Mesendoderm (in vitro differentiated cells): ENCODE measurements around the gene TYROBP.

Experiments used
- DNase-seq: peaks from one replicate; pipeline ENCODE4 v3.0.0; 2013
- H2AK5ac ChIP-seq: 2 replicates; pipeline ENCODE4 v1.6.1; 2013; ENCODE audit warnings: low read length, inconsistent platforms
- H2BK120ac ChIP-seq: 2 replicates; pipeline ENCODE4 v1.6.1; 2013; ENCODE audit warnings: low read depth, mild to moderate bottlenecking, low read length, moderate library complexity, mixed read lengths
- H2BK15ac ChIP-seq: replicated peaks from 2 replicates; pipeline ENCODE4 v1.6.1; 2013; ENCODE audit warnings: low read depth, mild to moderate bottlenecking, moderate library complexity
- H2BK5ac ChIP-seq: 2 replicates; pipeline ENCODE4 v1.6.1; 2013; ENCODE audit warnings: low read length, inconsistent platforms
- H3K18ac ChIP-seq: 2 replicates; pipeline ENCODE4 v1.6.1; 2013; ENCODE audit warnings: mild to moderate bottlenecking, low read length, mixed read lengths
- H3K23ac ChIP-seq: one replicate; pipeline ENCODE4 v1.6.1; 2013; ENCODE audit warnings: low read length
- H3K27ac ChIP-seq: 2 replicates; pipeline ENCODE4 v1.5.1; 2013; ENCODE audit warnings: low read depth, mild to moderate bottlenecking, inconsistent platforms, low read length, moderate library complexity
- H3K27me3 ChIP-seq: 2 replicates; pipeline ENCODE4 v1.6.1; 2013; ENCODE audit warnings: low read length, control low read depth, mild to moderate bottlenecking, inconsistent platforms; ENCODE audit not compliant: insufficient read depth, poor library complexity
- H3K36me3 ChIP-seq: 2 replicates; pipeline ENCODE4 v1.6.1; 2013; ENCODE audit warnings: low read length, inconsistent platforms; ENCODE audit not compliant: control insufficient read depth, insufficient read depth
- H3K4ac ChIP-seq: one replicate; pipeline ENCODE4 v1.6.1; 2013; ENCODE audit warnings: low read depth, mild to moderate bottlenecking, low read length, moderate library complexity
- H3K4me1 ChIP-seq: 2 replicates; pipeline ENCODE4 v1.6.1; 2013; ENCODE audit warnings: low read depth, low read length, inconsistent platforms; ENCODE audit not compliant: control insufficient read depth
- H3K4me2 ChIP-seq: 2 replicates; pipeline ENCODE4 v1.6.1; 2013; ENCODE audit warnings: low read length
- H3K4me3 ChIP-seq: 2 replicates; pipeline ENCODE4 v1.5.1; 2013; ENCODE audit warnings: mild to moderate bottlenecking, low read length
- H3K56ac ChIP-seq: one replicate; pipeline ENCODE4 v1.6.1; 2013; ENCODE audit warnings: low read length
- H3K79me1 ChIP-seq: 2 replicates; pipeline ENCODE4 v1.6.1; 2013; ENCODE audit warnings: low read length, inconsistent platforms
- H3K79me2 ChIP-seq: 2 replicates; pipeline ENCODE4 v1.6.1; 2013; ENCODE audit warnings: mild to moderate bottlenecking, low read length; ENCODE audit not compliant: control insufficient read depth, insufficient read depth
- H3K9ac ChIP-seq: 2 replicates; pipeline ENCODE4 v1.6.1; 2013; ENCODE audit warnings: low read length, inconsistent platforms
- H4K5ac ChIP-seq: one replicate; pipeline ENCODE4 v1.6.1; 2013; ENCODE audit warnings: low read length
- H4K8ac ChIP-seq: one replicate; pipeline ENCODE4 v1.6.1; 2013; ENCODE audit warnings: low read depth, mild to moderate bottlenecking, control low read depth, low read length, moderate library complexity
- WGBS: extraction: QIAGEN DNeasy Blood & Tissue Kit; methylation state at CpG from one replicate; pipeline ENCODE4 v1.1.7; 2013; ENCODE audit warnings: low lambda C conversion rate, missing lambda C conversion rate; ENCODE audit not compliant: insufficient coverage; ENCODE audit errors: extremely low coverage; 5-methylcytosine and 5-hydroxymethylcytosine counted together

TYROBP gene

GRCh38 chr19:35901055-35901644 is 6.9 kb downstream of the TYROBP start:
- Histone ChIP-seq H4K8ac (no peak overlapping the region), H3K79me2 (peaks cover 2% of the 10 kb centered on the region), H3K23ac (no peak overlapping the region), H3K4me1 (peaks cover 7% of the 10 kb centered on the region), H3K27me3 (no peaks in the 10 kb centered on the region), H3K79me1 (peaks cover 6% of the 10 kb centered on the region), H3K27ac (no peak overlapping the region), H2BK15ac (no peak overlapping the region), H3K36me3 (peaks cover 3% of the 10 kb centered on the region), H3K9ac (peak overlapping the region; percentile 44), H3K4me2 (no peak overlapping the region), H3K4me3 (no peak overlapping the region), H4K5ac (no peak overlapping the region), H3K4ac (no peak overlapping the region), H2BK5ac (no peak overlapping the region), H3K18ac (no peak overlapping the region), H2AK5ac (no peak overlapping the region), H2BK120ac (no peak overlapping the region), H3K56ac (peak overlapping the region; percentile 74)
- DNase-seq = no peak
- WGBS = no CpG with 5 or more reads among the region's 2 CpGs

DNA sequence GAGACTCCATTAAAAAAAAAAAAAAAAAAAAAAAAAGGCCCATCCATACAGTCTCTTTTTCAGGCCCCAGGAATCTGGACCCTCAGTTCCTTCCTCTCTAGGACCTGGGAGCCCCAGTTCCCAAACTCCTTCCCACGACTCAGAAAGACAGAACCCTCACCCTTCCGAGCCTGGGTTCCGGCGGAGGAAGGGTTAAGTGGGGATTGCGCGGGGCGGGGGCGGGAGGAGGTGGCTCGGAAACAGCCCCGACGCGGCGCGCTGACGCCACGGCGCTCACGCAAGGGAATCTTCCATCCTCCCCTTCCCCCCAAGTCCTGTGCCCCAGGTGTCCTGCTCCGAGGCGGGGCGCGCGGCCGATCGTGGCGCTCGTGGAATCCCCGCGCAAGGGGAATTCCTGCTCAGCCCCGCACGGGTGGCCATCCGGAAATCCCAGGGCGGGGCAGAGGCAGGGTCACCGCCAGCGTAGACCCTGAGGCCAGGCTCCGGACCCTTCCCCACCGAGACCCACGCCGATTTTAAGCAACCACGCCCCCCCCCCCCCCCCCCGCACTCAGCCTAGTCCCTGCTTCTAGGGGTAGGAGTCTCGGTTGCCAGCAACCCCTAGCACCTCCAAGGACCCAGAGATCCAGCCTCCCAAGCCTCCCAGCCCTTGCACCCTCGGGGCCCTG is 8.4 kb downstream of the TYROBP start:
- Histone ChIP-seq H3K27ac (peak overlapping the region; percentile 58), H3K4me3 (peak overlapping the region; percentile 62), H3K23ac (no peak overlapping the region), H4K5ac (no peak overlapping the region), H2BK120ac (no peak overlapping the region), H2AK5ac (no peak overlapping the region), H3K4ac (peak overlapping the region; percentile 73), H2BK15ac (no peak overlapping the region), H3K4me1 (peaks cover 7% of the 10 kb centered on the region), H3K4me2 (peak overlapping the region; percentile 70), H3K9ac (peak overlapping the region; percentile 92), H4K8ac (no peak overlapping the region), H2BK5ac (peak overlapping the region; percentile 54), H3K27me3 (no peaks in the 10 kb centered on the region), H3K56ac (peak overlapping the region; percentile 90), H3K36me3 (peaks cover 6% of the 10 kb centered on the region), H3K79me2 (peaks cover 2% of the 10 kb centered on the region), H3K18ac (peak overlapping the region; percentile 55), H3K79me1 (peaks cover 6% of the 10 kb centered on the region)
- WGBS = no CpG with 5 or more reads among the region's 43 CpGs
- DNase-seq = peak; percentile 79

GRCh38 chr19:35898499-35898809 is 9.6 kb downstream of the TYROBP start:
- H3K36me3 ChIP-seq = peaks cover 8% of the 10 kb centered on the region
- no peak overlapping the region for H2BK5ac ChIP-seq
- H3K27me3 ChIP-seq = no peaks in the 10 kb centered on the region
- no peak overlapping the region for H2AK5ac ChIP-seq
- H2BK120ac ChIP-seq = no peak overlapping the region
- DNase-seq = no peak
- no peak overlapping the region for H4K8ac ChIP-seq
- H3K18ac ChIP-seq = peak overlapping the region; percentile 3
- no CpG with 5 or more reads among the region's 17 CpGs for WGBS
- no peak overlapping the region for H3K27ac ChIP-seq
- H3K4ac ChIP-seq = no peak overlapping the region
- peak overlapping the region; percentile 83 for H3K4me2 ChIP-seq
- peak overlapping the region; percentile 86 for H3K9ac ChIP-seq
- H4K5ac ChIP-seq = no peak overlapping the region
- H3K4me1 ChIP-seq = peaks cover 7% of the 10 kb centered on the region
- no peak overlapping the region for H3K23ac ChIP-seq
- H2BK15ac ChIP-seq = no peak overlapping the region
- peak overlapping the region; percentile 62 for H3K4me3 ChIP-seq
- peak overlapping the region; percentile 90 for H3K56ac ChIP-seq
- H3K79me2 ChIP-seq = peaks cover 2% of the 10 kb centered on the region
- peaks cover 6% of the 10 kb centered on the region for H3K79me1 ChIP-seq

DNA sequence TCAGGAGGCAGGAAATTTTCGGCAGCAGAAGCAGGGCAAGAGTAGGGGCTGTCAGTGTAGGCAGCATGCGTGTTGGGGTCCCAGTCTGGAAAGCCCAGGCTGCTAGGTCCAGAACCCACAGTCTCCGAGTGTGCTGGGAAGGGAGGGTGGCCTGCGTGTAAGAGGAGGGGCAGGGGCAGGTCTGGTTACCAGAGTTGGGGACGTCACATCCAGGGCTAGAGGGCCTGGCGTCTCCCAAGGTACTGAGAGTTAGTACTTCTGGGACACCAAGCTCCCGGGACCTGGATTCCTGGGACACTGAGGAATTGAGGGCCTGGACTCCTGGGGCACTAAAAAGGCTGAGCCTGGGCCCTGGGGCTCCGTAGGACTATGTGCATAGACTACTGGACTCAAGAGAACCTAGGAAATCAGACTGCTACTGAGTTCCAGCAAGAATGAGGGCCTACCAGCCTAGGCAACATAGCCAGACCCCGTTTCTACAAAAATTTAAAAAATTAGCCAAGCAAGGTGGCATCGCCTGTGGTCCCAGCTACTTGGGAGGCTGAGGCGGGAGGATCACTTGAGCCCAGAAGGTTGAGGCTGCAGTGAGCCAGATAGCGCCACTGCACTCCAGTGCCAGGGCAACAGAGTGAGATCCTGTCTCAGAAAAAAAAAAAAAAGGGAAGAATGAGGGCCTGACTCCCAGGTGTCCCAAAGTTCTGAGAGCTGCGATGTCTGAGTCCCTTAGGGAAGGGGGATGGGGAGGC is 10.2 kb downstream of the TYROBP start:
- no peak overlapping the region for H2BK5ac ChIP-seq
- no peak overlapping the region for H3K4ac ChIP-seq
- peak overlapping the region; percentile 90 for H3K56ac ChIP-seq
- H2AK5ac ChIP-seq = no peak overlapping the region
- peaks cover 8% of the 10 kb centered on the region for H3K36me3 ChIP-seq
- H3K4me2 ChIP-seq = no peak overlapping the region
- no peak overlapping the region for H2BK15ac ChIP-seq
- no peak overlapping the region for H3K4me3 ChIP-seq
- peaks cover 6% of the 10 kb centered on the region for H3K79me1 ChIP-seq
- no CpG with 5 or more reads among the region's 13 CpGs for WGBS
- H4K5ac ChIP-seq = no peak overlapping the region
- H3K27ac ChIP-seq = no peak overlapping the region
- no peak overlapping the region for H4K8ac ChIP-seq
- no peak overlapping the region for H3K23ac ChIP-seq
- no peak overlapping the region for H3K18ac ChIP-seq
- H2BK120ac ChIP-seq = no peak overlapping the region
- H3K4me1 ChIP-seq = peaks cover 7% of the 10 kb centered on the region
- no peaks in the 10 kb centered on the region for H3K27me3 ChIP-seq
- H3K9ac ChIP-seq = peak overlapping the region; percentile 86
- DNase-seq = no peak
- H3K79me2 ChIP-seq = peaks cover 2% of the 10 kb centered on the region

- peaks cover 2% of the 10 kb centered on the region for H3K79me2 ChIP-seq
- H3K79me1 ChIP-seq = peaks cover 6% of the 10 kb centered on the region
- H2BK15ac ChIP-seq = no peak overlapping the region
- H3K18ac ChIP-seq = no peak overlapping the region
- H2AK5ac ChIP-seq = no peak overlapping the region
- no peak overlapping the region for H4K5ac ChIP-seq
- no peak overlapping the region for H3K4ac ChIP-seq
- no peak overlapping the region for H3K56ac ChIP-seq
- H3K9ac ChIP-seq = no peak overlapping the region
- H3K4me3 ChIP-seq = no peak overlapping the region
- no peak overlapping the region for H4K8ac ChIP-seq
- H3K23ac ChIP-seq = no peak overlapping the region
- no peak overlapping the region for H2BK5ac ChIP-seq
- WGBS = no CpG with 5 or more reads among the region's 13 CpGs
- H3K27me3 ChIP-seq = no peaks in the 10 kb centered on the region
- H2BK120ac ChIP-seq = no peak overlapping the region
- no peaks in the 10 kb centered on the region for H3K4me1 ChIP-seq
- no peak overlapping the region for H3K27ac ChIP-seq
- H3K4me2 ChIP-seq = no peak overlapping the region
- DNase-seq = no peak
- peaks cover 8% of the 10 kb centered on the region for H3K36me3 ChIP-seq
Measured at GRCh38 chr19:35896643-35897040, 11.5 kb downstream of the TYROBP start.
